Bronchial epithelial cell (primary cell): Measurements from ENCODE around the gene TBK1. TPM values are rescaled to one million over a fixed set of nuclear protein-coding genes. Genes with fewer than 3 reads are reported as not detected.

ENCODE experiments used
- DNase-seq: peaks from one replicate; pipeline ENCODE4 v3.0.0-alpha.2; 2010; ENCODE audit warnings: low read depth
- FAIRE-seq: peaks from 2 replicates; lab custom pipeline; 2011; peaks lifted over from hg19 to GRCh38; lab: Jason Lieb, UNC
- H3K27me3 ChIP-seq: 2 replicates; pipeline ENCODE4 v1.5.1; 2011; ENCODE audit warnings: low read length; ENCODE audit not compliant: control insufficient read depth, insufficient read depth
- H3K36me3 ChIP-seq: 2 replicates; pipeline ENCODE4 v1.5.1; 2011; ENCODE audit warnings: low read length; ENCODE audit not compliant: control insufficient read depth, insufficient read depth
- H3K4me3 ChIP-seq: 2 replicates; pipeline ENCODE4 v1.5.1; 2011; ENCODE audit warnings: mild to moderate bottlenecking, low read depth, low read length, control low read depth
- total RNA-seq: library from RNA; depleted of rRNA; stranded (reverse); fragments of >200 nt; gene quantifications from 2 replicates; pipeline ENCODE4 v1.2.1, GENCODE V29; 2014
- TF ChIP-seq, protein P1 (sequence below): IDR thresholded peaks from 2 replicates; pipeline ENCODE4 v1.5.1; 2011; ENCODE audit warnings: mild to moderate bottlenecking, moderate library complexity, low read length, control low read depth, inconsistent platforms; ENCODE audit not compliant: insufficient read depth, severe bottlenecking

Gene TBK1
- total RNA-seq, 1 donor from 2014 or later: 20.0 TPM

- Histone ChIP-seq H3K4me3 (no peak overlapping the region), H3K27me3 (no peaks in the 10 kb centered on the region), H3K36me3 (peaks cover 23% of the 10 kb centered on the region)
- TF ChIP-seq, protein P1, sequence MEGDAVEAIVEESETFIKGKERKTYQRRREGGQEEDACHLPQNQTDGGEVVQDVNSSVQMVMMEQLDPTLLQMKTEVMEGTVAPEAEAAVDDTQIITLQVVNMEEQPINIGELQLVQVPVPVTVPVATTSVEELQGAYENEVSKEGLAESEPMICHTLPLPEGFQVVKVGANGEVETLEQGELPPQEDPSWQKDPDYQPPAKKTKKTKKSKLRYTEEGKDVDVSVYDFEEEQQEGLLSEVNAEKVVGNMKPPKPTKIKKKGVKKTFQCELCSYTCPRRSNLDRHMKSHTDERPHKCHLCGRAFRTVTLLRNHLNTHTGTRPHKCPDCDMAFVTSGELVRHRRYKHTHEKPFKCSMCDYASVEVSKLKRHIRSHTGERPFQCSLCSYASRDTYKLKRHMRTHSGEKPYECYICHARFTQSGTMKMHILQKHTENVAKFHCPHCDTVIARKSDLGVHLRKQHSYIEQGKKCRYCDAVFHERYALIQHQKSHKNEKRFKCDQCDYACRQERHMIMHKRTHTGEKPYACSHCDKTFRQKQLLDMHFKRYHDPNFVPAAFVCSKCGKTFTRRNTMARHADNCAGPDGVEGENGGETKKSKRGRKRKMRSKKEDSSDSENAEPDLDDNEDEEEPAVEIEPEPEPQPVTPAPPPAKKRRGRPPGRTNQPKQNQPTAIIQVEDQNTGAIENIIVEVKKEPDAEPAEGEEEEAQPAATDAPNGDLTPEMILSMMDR: no peak
- no peak for DNase-seq
- FAIRE-seq: no peak
These were observed 32.2 kb upstream of the TBK1 start for GRCh38 chr12:64419696-64420095.

GRCh38 chr12:64427988-64428387, 23.9 kb upstream of the TBK1 start:
- Histone ChIP-seq H3K4me3 (no peak overlapping the region), H3K27me3 (no peaks in the 10 kb centered on the region), H3K36me3 (peaks cover 21% of the 10 kb centered on the region)
- FAIRE-seq: no peak
- DNase-seq: no peak
- TF ChIP-seq, protein P1: no peak

GRCh38 chr12:64428956-64429355, 23.0 kb upstream of the TBK1 start:
- no peak for FAIRE-seq
- DNase-seq: no peak
- TF ChIP-seq, protein P1: no peak
- H3K27me3 ChIP-seq: no peaks in the 10 kb centered on the region
- H3K36me3 ChIP-seq: peaks cover 19% of the 10 kb centered on the region
- H3K4me3 ChIP-seq: no peak overlapping the region

GRCh38 chr12:64430886-64431285, 21.0 kb upstream of the TBK1 start:
- no peak for FAIRE-seq

GRCh38 chr12:64431791-64432190, 20.1 kb upstream of the TBK1 start:
- Histone ChIP-seq H3K36me3 (peaks cover 16% of the 10 kb centered on the region), H3K4me3 (no peak overlapping the region), H3K27me3 (no peaks in the 10 kb centered on the region)
- DNase-seq: no peak
- no peak for FAIRE-seq
- TF ChIP-seq, protein P1: no peak

More at GRCh38 chr12:64430886-64431285, 21.0 kb upstream of the TBK1 start:
- TF ChIP-seq, protein P1: no peak
- peaks cover 14% of the 10 kb centered on the region for H3K36me3 ChIP-seq
- no peaks in the 10 kb centered on the region for H3K27me3 ChIP-seq
- DNase-seq: no peak
- no peak overlapping the region for H3K4me3 ChIP-seq

DNA sequence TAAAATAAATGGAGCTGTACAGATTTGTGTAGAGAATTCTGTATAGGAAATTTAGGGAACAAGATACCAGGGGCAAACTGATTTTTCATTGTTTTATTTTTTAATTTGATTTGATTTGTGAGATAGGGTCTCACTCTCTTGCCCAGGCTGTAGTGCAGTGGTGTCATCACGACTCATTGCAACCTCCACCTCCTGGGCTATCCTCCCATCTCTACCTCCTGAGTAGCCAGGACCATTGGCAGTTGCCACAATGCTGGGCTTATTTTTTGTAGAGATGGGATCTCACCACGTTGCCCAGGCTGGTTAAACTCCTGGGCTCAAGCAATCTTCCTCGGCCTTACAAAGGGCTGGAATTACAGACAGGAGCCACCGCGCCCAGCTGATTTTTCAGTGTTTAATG, 18.0 kb upstream of the TBK1 start:
- FAIRE-seq (no peak), DNase-seq (no peak)
- TF ChIP-seq, protein P1: no peak
- Histone ChIP-seq H3K27me3 (no peaks in the 10 kb centered on the region), H3K36me3 (peaks cover 21% of the 10 kb centered on the region), H3K4me3 (no peak overlapping the region)
